AG08396 (cell line): ENCODE data around the gene YIPF6.
A peak's percentile ranks its signal among the peaks of the same experiment; 100 is the strongest.
"Not testable (repeated sequence)": the region's sequence is repeated elsewhere in the genome, so short reads cannot be mapped to it uniquely, and the experiment has no call there.

Experiments used
- DNase-seq: peaks from one replicate; pipeline ENCODE4 v3.0.0; 2012; ENCODE audit warnings: low spot score, mixed read lengths

The YIPF6 gene

DNA sequence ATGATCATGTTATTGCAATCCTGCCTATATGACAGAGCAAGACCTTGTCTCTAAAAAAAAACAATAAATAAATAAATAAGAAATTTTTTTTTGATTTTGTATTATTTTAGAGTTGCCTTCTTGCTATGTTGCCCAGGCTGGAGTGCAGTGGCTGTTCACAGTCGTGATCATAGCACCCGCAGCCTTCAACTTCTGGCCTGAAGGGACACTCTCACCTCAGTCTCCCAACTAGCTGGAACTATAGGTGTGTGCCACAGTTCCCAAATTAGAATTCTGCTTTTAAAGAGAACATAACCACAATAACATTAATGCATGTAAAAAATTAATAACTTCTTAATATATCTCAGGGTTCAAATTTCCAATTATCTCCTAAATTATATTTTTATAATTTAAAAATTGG lies 7.8 kb downstream of the YIPF6 start:
- DNase-seq, result no peak

DNA sequence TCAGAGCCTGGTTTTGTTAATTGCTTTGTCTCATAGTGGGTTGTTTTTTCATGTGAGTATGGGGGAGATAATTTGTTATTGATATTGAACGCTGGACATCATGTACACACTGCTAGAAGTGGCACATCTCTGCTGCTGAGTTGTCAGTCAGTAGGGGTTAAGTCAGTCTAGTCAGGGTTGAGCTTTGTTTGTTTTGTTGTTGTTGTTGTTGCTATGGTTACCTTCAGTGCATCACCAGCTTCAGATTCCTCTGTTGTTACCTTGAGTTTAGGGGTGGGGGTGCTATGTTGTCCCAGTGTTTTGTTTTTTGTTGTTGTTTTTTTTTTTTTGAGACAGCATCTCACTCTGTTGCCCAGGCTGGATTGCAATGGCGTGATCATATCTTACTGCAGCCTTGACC lies 9.9 kb downstream of the YIPF6 start:
- DNase-seq, result no peak

DNA sequence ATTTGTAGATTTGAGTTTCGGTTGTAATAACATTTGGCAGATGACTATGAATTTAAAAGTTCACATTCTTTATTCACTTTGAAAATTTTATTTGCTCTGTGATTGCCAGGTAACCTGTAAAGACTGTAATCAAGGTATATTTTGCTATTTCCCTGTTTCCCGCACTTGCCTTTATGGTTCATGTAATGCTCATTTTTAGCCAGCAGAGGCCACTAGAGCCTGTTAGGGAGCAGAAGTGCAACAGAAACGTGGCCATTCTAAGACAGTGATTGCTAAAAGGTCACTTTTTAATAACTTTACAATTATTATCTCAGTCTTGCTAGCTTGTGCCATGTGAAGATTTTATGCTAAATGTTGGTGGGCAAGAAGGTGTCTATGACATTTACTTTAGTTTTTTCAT lies 12.4 kb downstream of the YIPF6 start:
- peak; percentile 52 for DNase-seq

DNA sequence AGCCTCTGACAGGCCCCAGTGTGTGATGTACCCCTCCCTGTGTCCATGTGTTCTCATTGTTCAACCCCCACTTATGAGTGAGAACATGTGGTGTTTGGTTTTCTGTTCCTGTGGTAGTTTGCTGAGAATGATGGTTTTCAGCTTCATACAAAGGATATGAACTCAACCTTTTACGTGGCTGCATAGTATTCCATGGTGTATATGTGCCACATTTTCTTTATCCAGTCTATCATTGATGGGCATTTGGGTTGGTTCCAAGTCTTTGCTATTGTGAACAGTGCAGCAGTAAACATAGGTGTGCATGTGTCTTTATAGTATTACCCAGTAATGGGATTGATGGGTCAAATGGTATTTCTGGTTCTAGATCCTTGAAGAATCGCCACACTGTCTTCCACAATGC lies 25.8 kb downstream of the YIPF6 start:
- DNase-seq, result not testable (repeated sequence)

DNA sequence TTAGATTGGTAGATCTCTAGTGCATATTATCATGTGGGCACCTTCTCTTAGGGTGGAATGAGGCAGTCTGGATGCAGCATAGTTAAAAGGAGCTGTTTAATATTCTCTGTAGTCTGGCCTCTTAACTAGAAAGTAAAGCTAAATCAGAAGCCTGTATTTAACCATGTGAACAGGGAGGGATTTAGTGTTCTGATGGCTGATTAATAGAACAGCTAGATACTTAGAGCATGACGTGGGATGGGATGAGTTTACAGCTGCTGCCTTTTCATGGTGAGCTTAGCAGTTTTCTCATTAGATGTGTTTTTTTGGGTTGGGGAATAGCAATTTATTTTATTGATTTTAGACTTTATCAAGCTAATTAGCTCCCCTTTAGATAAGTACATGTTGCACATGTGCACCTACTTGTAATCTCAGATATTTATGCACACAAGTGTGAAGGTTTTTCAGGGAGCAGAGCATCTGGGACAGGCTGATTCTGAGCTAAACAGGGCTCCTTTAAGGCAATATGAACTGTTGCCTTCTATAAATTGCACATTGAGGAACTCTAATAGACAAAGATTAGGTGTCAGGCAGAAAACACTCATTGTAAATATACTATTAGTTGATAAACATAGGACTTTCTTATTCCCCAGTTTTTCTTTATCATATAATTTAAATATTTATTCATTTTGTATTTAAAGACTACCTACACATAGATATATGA lies 34.1 kb downstream of the YIPF6 start:
- DNase-seq, result no peak

DNA sequence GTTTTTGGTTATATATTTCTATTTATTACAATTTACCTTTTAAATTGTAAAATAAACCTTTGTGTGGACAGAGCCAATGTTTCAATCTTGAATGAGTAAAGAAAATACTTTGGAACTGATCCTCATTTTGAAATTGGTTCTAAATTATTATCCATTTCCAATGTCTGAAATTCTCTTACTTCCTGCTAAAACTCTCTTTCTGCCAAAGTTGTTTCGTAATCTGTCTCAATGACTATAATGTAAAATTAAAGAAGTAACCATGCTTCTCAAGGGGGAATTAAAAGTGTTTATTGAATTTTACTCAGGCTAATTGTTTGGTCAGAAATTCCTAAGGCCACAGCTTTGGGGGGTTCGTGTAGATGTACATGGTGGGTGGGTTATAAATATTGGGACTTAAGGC lies 34.8 kb downstream of the YIPF6 start:
- DNase-seq, result no peak

DNA sequence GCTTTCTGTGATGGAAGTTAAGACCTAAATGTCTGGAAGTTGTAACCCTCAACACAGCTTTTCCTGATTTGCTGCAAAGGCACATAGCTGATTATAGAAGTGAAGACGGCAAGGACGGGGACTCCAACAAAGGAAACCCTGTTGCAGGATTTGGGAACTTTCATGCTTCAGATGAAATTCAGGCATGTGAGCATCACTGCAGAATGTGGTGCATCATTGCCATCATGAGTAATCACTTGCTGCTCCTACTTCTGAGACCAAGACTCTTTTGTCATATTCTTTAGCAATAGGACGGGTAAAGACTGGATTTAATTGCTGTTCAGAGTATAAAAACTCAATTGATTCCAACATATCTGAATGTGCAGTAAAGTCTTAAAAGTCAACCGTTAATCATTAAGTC lies 35.8 kb downstream of the YIPF6 start:
- DNase-seq, result no peak

DNA sequence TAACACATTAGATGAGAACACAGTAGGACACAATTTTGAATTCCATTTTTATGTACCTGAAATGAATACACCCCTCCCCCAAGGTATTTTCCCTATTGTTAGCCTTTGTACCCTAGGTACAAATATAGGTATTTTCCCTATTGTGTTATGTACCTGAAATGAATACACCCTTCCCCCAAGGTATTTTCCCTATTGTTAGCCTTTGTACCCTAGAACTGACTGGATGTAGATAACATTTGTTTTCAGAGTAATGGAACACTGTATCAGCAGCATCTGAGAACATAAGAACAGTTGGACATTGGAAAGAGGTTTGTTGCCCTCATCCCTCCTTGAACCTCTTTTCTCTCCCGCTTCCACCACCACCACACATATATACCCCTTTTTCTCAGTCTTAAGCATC lies 37.6 kb downstream of the YIPF6 start:
- DNase-seq, result no peak

DNA sequence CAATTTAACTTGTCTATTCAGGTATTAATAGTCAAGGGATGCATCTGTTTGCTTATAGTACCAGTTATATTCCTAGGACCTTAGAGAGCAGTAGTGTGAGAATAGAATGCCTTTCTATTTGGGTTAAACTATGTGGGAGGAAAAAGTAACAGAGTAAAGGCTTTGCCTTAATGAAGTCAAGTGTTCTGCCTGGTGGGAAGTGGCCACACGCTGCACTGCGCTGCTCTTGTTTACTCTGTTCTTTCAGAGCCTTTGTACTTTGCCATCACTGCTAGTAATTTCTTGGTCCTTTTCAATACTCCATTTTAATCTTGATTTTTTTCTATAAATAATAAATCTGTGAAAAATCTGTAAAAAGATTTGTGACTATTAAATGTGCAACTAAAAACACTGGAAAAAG lies 38.0 kb downstream of the YIPF6 start:
- no peak for DNase-seq

DNA sequence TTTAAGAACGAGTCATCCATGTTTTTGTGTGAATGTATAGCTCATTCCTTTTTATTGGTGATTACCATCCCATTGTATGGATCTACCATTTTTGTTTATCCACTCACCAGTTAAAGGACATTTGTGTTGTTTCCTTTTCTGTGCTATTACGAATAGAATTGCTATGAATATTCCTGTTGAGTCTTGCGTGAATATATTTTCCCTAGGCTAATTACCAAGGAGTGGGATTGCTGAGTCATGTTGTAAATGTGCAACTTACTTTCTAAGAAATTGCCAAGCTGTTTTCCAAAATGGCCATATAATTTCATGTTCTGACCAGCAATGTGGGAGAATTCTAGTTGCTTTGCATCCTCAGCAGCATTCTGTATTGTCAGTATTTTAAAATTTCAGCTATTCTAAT lies 51.3 kb downstream of the YIPF6 start:
- no peak for DNase-seq

DNA sequence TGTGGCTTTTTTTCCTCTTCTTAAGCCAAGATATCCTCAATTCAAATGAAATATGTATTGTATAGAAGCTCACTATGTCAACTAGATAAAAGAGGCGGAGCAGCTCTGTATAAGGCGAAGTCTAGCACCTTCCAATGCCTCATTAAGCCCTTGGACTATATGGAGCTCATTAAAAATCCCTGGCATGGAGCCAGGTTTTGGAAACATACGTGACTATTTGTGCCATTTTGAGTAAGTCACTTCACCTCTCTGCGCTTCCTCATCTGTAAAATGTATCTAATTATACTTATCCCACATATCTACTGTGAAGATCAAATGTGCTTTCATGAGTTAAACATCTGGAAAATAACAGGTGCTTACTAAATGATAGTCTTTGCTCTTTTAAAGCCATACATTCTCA lies 57.2 kb downstream of the YIPF6 start:
- DNase-seq, result no peak

DNA sequence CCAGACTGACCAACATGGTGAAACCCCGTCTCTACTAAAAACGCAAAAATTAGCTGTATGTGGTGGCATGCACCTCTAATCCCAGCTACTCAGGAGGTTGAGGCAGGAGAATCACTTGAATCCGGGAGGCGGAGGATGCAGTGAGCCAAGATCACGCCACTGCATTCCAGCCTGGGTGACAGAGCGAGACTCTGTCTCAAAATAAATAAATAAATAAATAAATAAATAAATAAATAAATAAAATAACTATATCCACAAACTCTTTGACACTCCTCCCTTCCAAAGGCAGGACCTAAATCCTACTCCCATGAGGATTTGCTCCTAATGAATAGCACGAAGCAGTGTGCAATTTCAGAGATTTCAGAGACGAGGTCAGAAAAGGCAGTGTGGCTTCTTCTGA lies 58.3 kb downstream of the YIPF6 start:
- not testable (repeated sequence) for DNase-seq

DNA sequence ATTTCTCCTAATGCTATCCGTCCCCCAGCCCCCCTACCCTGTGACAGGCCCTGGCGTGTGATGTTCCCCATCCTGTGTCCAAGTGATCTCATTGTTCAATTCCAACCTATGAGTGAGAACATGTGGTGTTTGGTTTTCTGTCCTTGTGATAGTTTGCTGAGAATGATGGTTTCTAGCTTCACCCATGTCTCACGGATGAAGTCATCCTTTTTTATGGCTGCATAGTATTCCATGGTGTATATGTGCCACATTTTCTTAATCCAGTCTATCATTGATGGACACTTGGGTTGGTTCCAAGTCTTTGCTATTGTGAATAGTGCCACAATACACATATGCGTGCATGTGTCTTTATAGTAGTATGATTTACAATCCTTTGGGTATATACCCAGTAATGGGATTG lies 61.1 kb downstream of the YIPF6 start:
- DNase-seq, result not testable (repeated sequence)

DNA sequence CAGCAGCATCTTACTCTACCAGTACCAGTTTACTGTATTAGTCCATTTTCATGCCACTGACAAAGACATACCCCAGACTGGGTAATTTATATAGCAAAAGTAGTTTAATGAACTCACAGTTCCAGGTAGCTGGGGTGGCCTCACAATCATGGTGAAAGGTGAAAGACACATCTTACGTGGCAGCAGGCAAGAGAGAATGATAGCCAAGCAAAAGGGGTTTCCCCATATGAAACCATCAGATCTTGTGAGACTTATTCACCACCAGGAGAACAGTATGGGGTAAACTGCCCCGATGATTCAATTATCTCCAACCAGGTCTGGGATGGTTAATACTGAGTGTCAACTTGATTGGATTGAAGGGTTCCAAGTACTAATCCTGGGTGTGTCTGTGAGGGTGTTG lies 69.3 kb downstream of the YIPF6 start:
- no peak for DNase-seq

DNA sequence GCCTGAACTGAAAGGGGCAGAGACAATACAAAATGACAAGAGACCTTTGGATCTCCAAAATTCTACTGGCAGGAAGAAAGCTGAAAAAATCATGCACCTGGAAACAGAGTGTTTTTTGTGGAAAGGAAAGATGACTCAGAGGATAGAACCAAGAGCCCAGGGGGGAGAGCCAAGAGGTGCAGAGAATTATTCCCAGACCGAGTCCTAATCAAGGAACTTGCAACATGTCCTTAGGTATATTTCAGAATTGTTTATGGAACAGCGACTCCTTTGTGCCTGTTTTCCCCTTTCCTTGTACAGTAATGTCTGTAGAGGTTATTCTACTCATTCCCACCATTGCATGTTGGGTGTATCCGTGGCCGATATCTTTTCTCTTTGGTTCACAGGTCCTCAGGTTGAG lies 71.7 kb downstream of the YIPF6 start:
- DNase-seq, result no peak

DNA sequence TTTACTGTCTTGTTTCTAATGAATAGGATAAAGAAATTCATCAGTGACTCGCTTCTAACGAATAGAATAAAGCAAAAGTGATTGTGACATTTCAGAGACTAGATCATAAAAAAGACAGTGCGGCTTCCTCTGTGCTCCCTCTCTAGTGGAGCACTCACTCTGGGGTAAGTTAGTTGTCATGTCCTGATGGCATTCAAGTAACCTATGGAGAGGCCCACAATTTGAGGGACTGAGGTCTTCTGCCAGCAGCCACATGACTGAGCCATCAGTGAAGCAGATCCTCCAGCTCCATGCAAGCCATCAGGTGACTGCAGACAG lies 72.4 kb downstream of the YIPF6 start:
- no peak for DNase-seq

DNA sequence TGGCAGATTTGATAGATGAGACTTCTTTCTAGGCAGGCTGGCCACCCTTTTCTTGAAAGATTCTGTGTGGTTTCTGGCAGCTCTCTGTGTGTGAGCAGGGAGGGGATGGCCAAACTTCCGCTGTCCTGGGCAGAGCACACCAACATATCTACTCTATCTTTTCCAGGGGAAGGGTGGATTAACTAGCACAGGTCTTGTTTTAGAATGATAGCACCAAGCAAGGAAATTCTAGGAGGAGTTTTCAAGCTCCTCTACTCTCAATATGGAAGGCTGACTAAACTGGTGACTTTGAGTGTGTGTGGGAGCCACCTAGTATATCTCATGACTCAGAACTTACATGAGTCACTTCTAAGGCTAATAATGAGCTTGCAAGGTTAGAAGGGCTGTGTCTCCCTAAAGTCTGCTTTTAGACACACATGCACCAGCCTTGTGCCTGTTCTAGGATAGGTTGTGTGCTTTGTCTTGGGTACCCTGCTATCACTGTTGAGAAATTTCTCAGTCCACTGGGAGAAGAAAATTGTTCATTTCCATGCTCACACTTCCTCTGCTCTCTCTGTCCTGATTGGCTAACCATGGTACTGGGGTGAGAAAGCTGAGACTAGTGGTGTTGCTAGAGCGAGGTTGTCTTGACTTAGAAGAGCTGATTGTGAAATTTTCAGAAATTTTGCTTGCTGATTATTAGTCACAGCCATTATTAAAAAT lies 72.9 kb downstream of the YIPF6 start:
- peak; percentile 25 for DNase-seq

DNA sequence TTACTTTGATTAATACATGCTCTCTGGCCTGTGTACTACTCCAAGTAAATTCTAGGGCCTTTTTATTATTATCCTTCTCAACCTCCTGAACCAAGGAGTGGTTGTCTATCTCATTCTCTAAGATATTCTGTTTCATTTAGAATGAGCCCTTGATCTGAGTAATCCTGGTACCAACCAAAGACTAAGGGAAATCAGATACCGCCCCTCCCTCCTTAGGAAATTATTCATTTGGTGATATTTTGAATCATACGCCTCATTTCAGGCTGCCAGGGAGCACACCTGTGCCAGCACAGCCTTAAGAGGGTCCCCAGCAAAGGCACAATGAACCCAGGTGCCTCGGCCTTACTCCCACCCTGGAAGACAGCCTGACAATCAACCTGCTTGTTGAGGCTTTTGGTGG lies 75.4 kb downstream of the YIPF6 start:
- DNase-seq, result no peak

DNA sequence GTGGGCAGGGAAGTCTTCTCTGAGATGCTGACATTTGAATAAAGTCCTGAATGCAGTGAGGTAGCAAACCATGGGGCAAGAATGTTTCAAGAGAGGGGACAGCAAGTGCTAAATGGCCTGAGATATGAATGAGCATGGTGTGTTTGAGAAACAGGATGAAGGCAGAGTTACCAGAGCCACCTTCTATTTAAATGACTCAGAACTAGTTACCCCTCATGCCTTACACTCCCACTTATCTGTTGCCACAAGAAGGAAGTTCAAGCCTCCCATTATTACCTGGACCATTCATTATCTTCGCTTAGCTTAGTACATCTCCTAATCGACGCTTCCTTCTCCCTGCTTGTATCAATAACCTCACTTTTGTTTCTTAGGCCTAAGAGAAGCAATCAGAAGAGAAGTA lies 81.0 kb downstream of the YIPF6 start:
- no peak for DNase-seq

DNA sequence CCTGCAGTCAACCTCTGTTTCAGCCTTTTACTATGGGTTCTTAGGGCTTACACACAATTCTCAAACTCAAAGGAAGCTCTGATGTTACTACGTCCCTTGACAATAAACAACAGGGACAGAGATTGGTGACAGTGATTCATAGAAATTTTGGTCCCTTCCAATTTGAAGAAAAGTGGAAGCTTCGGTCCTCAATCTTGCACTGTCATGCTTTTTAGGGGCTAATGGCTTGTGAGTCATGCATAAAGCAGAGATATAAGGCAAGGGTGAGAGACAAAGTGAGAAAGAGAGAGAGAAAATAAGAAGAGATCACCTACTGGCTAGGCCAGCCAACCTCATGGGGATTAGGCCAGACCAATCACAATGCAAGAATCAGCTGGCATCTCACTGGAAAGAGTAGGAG lies 85.4 kb downstream of the YIPF6 start:
- no peak for DNase-seq
